Caco-2 (cell line): ENCODE results near the gene TRMT112. TPM values are rescaled to one million over a fixed set of nuclear protein-coding genes. Genes with fewer than 3 reads are reported as not detected.
A peak's percentile ranks its signal among the peaks of the same experiment; 100 is the strongest.

ENCODE experiments used
- BruUV-seq: library from RNA; stranded (reverse); fragments of 400-500 nt; replicated peaks from 2 replicates; lab custom pipeline; 2021; lab: Mats Ljungman, UMichigan
- CTCF ChIA-PET: fragments of 300-600 bp; sonication (Branson Sonifier 250); formaldehyde crosslinking; loops from one replicate; lab custom pipeline; 2022; ENCODE audit warnings: antibody characterized with exemption; lab: Charles Lee
- POLR2A ChIA-PET: fragments of 300-600 bp; sonication (Branson Sonifier 250); formaldehyde crosslinking; loops from one replicate; lab custom pipeline; 2022; ENCODE audit warnings: antibody characterized with exemption; lab: Charles Lee
- DNase-seq, 2 experiments: peaks; one replicate each; pipeline versions ENCODE4 v3.0.0 to v3.0.0-alpha.2; 2020 to 2022
- H3K27me3 ChIP-seq: replicated peaks from 2 replicates; pipeline ENCODE4 v1.6.0; 2011; ENCODE audit warnings: low read length; ENCODE audit not compliant: control insufficient read depth, insufficient read depth
- H3K36me3 ChIP-seq: 2 replicates; pipeline ENCODE4 v1.5.1; 2011; ENCODE audit warnings: low read length; ENCODE audit not compliant: control insufficient read depth, insufficient read depth
- H3K4me1 ChIP-seq: fragments of 250-450 bp; sonication (Bioruptor Pico); 2 replicates; pipeline ENCODE4 v1.5.1; 2020; ENCODE audit warnings: mild to moderate bottlenecking
- H3K4me3 ChIP-seq: 2 replicates; pipeline ENCODE4 v1.5.1; 2011; ENCODE audit warnings: low read depth, mild to moderate bottlenecking, control low read depth, low read length
- H3K9me3 ChIP-seq: fragments of 250-450 bp; sonication (Bioruptor Pico); 2 replicates; pipeline ENCODE4 v1.5.1; 2020; ENCODE audit warnings: mild to moderate bottlenecking, moderate library complexity
- H3K27ac Mint-ChIP-seq: one replicate; pipeline ENCODE4 v1.8.0; 2022; ENCODE audit warnings: mixed read lengths; ENCODE audit not compliant: unreplicated experiment
- H3K27me3 Mint-ChIP-seq: one replicate; pipeline ENCODE4 v1.8.0; 2022; ENCODE audit warnings: mixed read lengths; ENCODE audit not compliant: insufficient read depth, unreplicated experiment
- H3K36me3 Mint-ChIP-seq: one replicate; pipeline ENCODE4 v1.8.0; 2022; ENCODE audit warnings: mild to moderate bottlenecking, mixed read lengths; ENCODE audit not compliant: insufficient read depth, unreplicated experiment
- H3K4me1 Mint-ChIP-seq: one replicate; pipeline ENCODE4 v1.8.0; 2022; ENCODE audit warnings: low read depth, mixed read lengths; ENCODE audit not compliant: unreplicated experiment
- H3K4me3 Mint-ChIP-seq: one replicate; pipeline ENCODE4 v1.8.0; 2022; ENCODE audit warnings: mild to moderate bottlenecking, moderate library complexity, mixed read lengths; ENCODE audit not compliant: unreplicated experiment
- H3K9me3 Mint-ChIP-seq: one replicate; pipeline ENCODE4 v1.8.0; 2022; ENCODE audit warnings: mixed read lengths; ENCODE audit not compliant: unreplicated experiment
- CTCF ChIP-seq, 2 experiments: fragments of 200-600 bp in 1 of 2; IDR thresholded peaks; 1 replicate in 1 of 2; 2 replicates in 1 of 2; pipeline versions ENCODE4 v1.5.1 to v1.8.0; 2011 to 2022; ENCODE audit warnings: antibody characterized with exemption in 1 of 2, control low read depth in 1 of 2, inconsistent platforms in 1 of 2, low read depth in 1 of 2, low read length in 1 of 2, mild to moderate bottlenecking in 1 of 2, moderate library complexity in 1 of 2; ENCODE audit not compliant: insufficient read depth in 1 of 2, severe bottlenecking in 1 of 2, unreplicated experiment in 1 of 2
- intact Hi-C: fragments of 100-400 bp; cut with micrococcal nuclease; formaldehyde crosslinking; loops from one replicate; pipeline ENCODE4 v1.10.0; 2022; ENCODE audit not compliant: unreplicated experiment
- total RNA-seq: library from RNA; stranded (reverse); gene quantifications from 2 replicates; pipeline ENCODE4 v1.2.3, GENCODE V29; 2022

Gene TRMT112
- total RNA-seq, 1 experiment from 2014 or later: 246 TPM

- peaks cover 6% of the 10 kb centered on the region for H3K4me1 Mint-ChIP-seq
- H3K4me1 ChIP-seq: peaks cover 10% of the 10 kb centered on the region
- H3K9me3 Mint-ChIP-seq: no peaks in the 10 kb centered on the region
- TF ChIP-seq CTCF (IDR thresholded peaks at IDR 0.05; ENCODE audit: insufficient read depth in 1 of 2, low read depth in 1 of 2, low read length in 1 of 2, severe bottlenecking in 1 of 2, unreplicated experiment in 1 of 2): no peak
- ChIA-PET CTCF (no interaction called here), POLR2A (interaction anchor here (0.6 kb wide), 1 partner anchor 83 kb away, joined by 4 read pairs; no protein-coding TSS in a partner anchor)
- no peak overlapping the region for H3K27ac Mint-ChIP-seq
- BruUV-seq: no TSS peak
- H3K36me3 Mint-ChIP-seq: peaks cover 5% of the 10 kb centered on the region
- peak overlapping the region; percentile 86; the same call in 1 of the 2 replicates for H3K4me3 ChIP-seq
- H3K9me3 ChIP-seq: no peaks in the 10 kb centered on the region
- peaks cover 10% of the 10 kb centered on the region for H3K27me3 Mint-ChIP-seq
- intact Hi-C loops: no loop called here
- DNase-seq: no peak
- peak overlapping the region; percentile 81 for H3K4me3 Mint-ChIP-seq
- peaks cover 2% of the 10 kb centered on the region for H3K27me3 ChIP-seq
- H3K36me3 ChIP-seq: no peaks in the 10 kb centered on the region
Measured at GRCh38 chr11:64298966-64299846, 18.2 kb downstream of the TRMT112 start.

DNA sequence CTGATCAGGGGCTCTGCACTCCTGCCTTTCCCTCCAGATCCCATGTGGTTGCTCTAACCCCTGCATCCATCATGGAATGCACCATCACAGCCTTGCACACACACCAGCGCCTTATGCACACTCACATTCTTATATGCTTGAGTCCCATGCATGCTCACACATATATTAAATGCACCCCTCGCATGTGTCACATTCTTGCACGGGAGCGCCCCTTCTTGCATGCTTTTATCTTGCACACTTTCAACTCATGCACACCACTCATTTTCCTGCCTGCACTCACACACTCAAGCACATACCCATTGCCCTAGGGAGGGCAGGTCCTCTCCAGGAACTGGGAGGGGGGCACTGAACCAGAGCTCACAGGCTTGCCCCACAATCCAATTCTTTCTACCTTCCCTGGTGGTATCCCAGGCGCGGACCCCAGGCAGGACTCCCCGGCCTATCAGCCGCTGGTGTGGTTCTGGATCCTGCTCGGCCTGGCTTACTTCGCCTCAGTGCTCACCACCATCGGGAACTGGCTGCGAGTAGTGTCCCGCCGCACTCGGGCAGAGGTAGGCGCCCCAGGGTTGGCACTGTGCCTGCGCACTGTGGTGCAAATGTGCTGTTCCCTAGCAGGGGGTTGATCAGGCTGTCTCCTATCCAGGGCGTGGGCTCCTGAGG is 19.5 kb downstream of the TRMT112 start:
- Mint-ChIP-seq H3K4me3 (no peak overlapping the region), H3K27me3 (peaks cover 10% of the 10 kb centered on the region), H3K4me1 (no peaks in the 10 kb centered on the region), H3K9me3 (no peaks in the 10 kb centered on the region), H3K27ac (no peak overlapping the region), H3K36me3 (peaks cover 5% of the 10 kb centered on the region)
- Histone ChIP-seq H3K36me3 (no peaks in the 10 kb centered on the region), H3K4me1 (peaks cover 5% of the 10 kb centered on the region; the same call in 1 of the 2 replicates), H3K9me3 (no peaks in the 10 kb centered on the region), H3K4me3 (no peak overlapping the region), H3K27me3 (peaks cover 4% of the 10 kb centered on the region)
- ChIA-PET CTCF (no interaction called here), POLR2A (no interaction called here)
- BruUV-seq: no TSS peak
- intact Hi-C loops: no loop called here
- no peak for TF ChIP-seq CTCF (IDR thresholded peaks at IDR 0.05; ENCODE audit: insufficient read depth in 1 of 2, low read depth in 1 of 2, low read length in 1 of 2, severe bottlenecking in 1 of 2, unreplicated experiment in 1 of 2)
- DNase-seq: no peak

DNA sequence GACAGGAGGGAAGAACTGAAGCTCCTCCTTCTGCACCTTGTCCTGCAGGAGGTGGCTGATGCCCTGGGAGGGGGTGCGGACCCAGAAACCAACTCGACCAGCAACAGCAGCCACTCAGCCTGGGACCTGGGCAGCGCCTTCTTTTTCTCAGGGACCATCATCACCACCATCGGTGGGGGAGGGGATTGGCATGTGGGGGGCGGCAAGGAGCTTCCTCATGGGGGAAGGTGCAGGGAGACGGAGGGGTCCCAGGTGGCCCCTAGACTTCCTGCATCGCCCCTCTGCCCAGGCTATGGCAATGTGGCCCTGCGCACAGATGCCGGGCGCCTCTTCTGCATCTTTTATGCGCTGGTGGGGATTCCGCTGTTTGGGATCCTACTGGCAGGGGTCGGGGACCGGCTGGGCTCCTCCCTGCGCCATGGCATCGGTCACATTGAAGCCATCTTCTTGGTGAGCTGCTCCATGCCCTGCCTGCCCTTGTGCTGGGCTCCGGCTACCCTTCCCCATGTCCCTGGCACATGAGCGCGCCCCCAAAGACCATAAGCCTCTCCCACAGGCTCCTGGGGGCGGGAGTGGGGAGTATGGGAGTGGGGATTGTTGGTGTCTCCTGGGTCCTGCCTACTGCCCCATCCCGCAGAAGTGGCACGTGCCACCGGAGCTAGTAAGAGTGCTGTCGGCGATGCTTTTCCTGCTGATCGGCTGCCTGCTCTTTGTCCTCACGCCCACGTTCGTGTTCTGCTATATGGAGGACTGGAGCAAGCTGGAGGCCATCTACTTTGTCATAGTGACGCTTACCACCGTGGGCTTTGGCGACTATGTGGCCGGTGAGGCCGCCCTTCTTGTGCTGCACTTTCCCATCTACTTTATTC is 20.3 kb downstream of the TRMT112 start:
- H3K4me1 Mint-ChIP-seq: no peaks in the 10 kb centered on the region
- no peaks in the 10 kb centered on the region for H3K9me3 Mint-ChIP-seq
- no peak overlapping the region for H3K4me3 Mint-ChIP-seq
- H3K27ac Mint-ChIP-seq: no peak overlapping the region
- Histone ChIP-seq H3K4me1 (peaks cover 5% of the 10 kb centered on the region), H3K4me3 (no peak overlapping the region), H3K9me3 (no peaks in the 10 kb centered on the region), H3K27me3 (peaks cover 4% of the 10 kb centered on the region), H3K36me3 (no peaks in the 10 kb centered on the region)
- DNase-seq: no peak
- peaks cover 5% of the 10 kb centered on the region for H3K36me3 Mint-ChIP-seq
- no TSS peak for BruUV-seq
- H3K27me3 Mint-ChIP-seq: peaks cover 14% of the 10 kb centered on the region
- TF ChIP-seq CTCF (IDR thresholded peaks at IDR 0.05; ENCODE audit: insufficient read depth in 1 of 2, low read depth in 1 of 2, low read length in 1 of 2, severe bottlenecking in 1 of 2, unreplicated experiment in 1 of 2): no peak
- ChIA-PET CTCF (interaction anchor here (1.6 kb wide), 1 partner anchor 8 kb away, joined by 5 read pairs; the partner anchor contains the start of gene ESRRA), POLR2A (no interaction called here)
- intact Hi-C loops: no loop called here
